Peyer's patch (tissue), 4 donors: ENCODE results near the gene PIP4P1. TPM values are rescaled to one million over a fixed set of nuclear protein-coding genes. Genes with fewer than 3 reads are reported as not detected.

Experiments
- DNase-seq, 3 donors: peaks; one replicate each; pipeline ENCODE4 v3.0.0-alpha.2; 2017 to 2019
- H3K27ac ChIP-seq, 4 donors: fragments of 200-600 bp; sonication (generic); one replicate each; pipeline ENCODE4 v1.5.1; 2016 to 2019
- H3K27me3 ChIP-seq, 2 donors: fragments of 200-600 bp; sonication (generic); one replicate each; pipeline ENCODE4 v1.5.1; 2019
- H3K36me3 ChIP-seq, 3 donors: fragments of 200-600 bp; sonication (generic); one replicate each; pipeline ENCODE4 v1.5.1; 2016 to 2019
- H3K4me1 ChIP-seq, 4 donors: fragments of 200-600 bp; sonication (generic); one replicate each; pipeline ENCODE4 v1.5.1; 2016 to 2019
- H3K4me3 ChIP-seq, 4 donors: fragments of 200-600 bp; sonication (generic); 1 replicate in 3 of 4; 2 replicates in 1 of 4; pipeline ENCODE4 v1.5.1; 2016 to 2019; ENCODE audit warnings: mild to moderate bottlenecking in 1 of 4
- H3K9me3 ChIP-seq, 4 donors: fragments of 200-600 bp; sonication (generic); one replicate each; pipeline ENCODE4 v1.5.1; 2016 to 2019; ENCODE audit warnings: mild to moderate bottlenecking in 1 of 4
- POLR2A ChIP-seq, 2 donors: fragments of 450-650 bp; IDR thresholded peaks; one replicate each; pipeline ENCODE4 v1.5.1; 2017; ENCODE audit warnings: antibody characterized with exemption in 2 of 2, mild to moderate bottlenecking in 2 of 2, moderate library complexity in 2 of 2
- total RNA-seq, 4 donors: library from RNA; depleted of rRNA; stranded (reverse); fragments of >200 nt; gene quantifications; one replicate each; pipeline ENCODE4 v1.1.0, GENCODE V29; 2016
- TF ChIP-seq, protein P1 (sequence below), 6 experiments: fragments of 450-650 bp in 4 of 6; fragments of 200-600 bp in 2 of 6; sonication (generic) in 1 of 6; IDR thresholded peaks; one replicate each; pipeline ENCODE4 v1.5.1; 2017 to 2019; ENCODE audit warnings: antibody characterized with exemption in 6 of 6, mild to moderate bottlenecking in 3 of 6, moderate library complexity in 1 of 6

PIP4P1 gene
- total RNA-seq, 4 donors from 2014 or later = 22.3 to 60.9 (median 31.1) TPM

- TF ChIP-seq POLR2A (IDR thresholded peaks at IDR 0.05) = no peak
- TF ChIP-seq, protein P1, sequence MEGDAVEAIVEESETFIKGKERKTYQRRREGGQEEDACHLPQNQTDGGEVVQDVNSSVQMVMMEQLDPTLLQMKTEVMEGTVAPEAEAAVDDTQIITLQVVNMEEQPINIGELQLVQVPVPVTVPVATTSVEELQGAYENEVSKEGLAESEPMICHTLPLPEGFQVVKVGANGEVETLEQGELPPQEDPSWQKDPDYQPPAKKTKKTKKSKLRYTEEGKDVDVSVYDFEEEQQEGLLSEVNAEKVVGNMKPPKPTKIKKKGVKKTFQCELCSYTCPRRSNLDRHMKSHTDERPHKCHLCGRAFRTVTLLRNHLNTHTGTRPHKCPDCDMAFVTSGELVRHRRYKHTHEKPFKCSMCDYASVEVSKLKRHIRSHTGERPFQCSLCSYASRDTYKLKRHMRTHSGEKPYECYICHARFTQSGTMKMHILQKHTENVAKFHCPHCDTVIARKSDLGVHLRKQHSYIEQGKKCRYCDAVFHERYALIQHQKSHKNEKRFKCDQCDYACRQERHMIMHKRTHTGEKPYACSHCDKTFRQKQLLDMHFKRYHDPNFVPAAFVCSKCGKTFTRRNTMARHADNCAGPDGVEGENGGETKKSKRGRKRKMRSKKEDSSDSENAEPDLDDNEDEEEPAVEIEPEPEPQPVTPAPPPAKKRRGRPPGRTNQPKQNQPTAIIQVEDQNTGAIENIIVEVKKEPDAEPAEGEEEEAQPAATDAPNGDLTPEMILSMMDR (IDR thresholded peaks at IDR 0.05) = no peak
These were observed 20.8 kb downstream of the PIP4P1 start for GRCh38 chr14:20440465-20440864.

GRCh38 chr14:20438664-20439063 is 22.6 kb downstream of the PIP4P1 start:
- H3K27ac ChIP-seq = no peak overlapping the region
- H3K4me3 ChIP-seq = no peak overlapping the region
- peaks cover 0 to 12% (median 0%) of the 10 kb centered on the region in 4 donors for H3K4me1 ChIP-seq
- no peaks in the 10 kb centered on the region for H3K36me3 ChIP-seq
- no peak for DNase-seq
- TF ChIP-seq POLR2A (IDR thresholded peaks at IDR 0.05) = no peak
- TF ChIP-seq, protein P1 (IDR thresholded peaks at IDR 0.05) = no peak
- H3K9me3 ChIP-seq = no peaks in the 10 kb centered on the region
- no peaks in the 10 kb centered on the region for H3K27me3 ChIP-seq

More at GRCh38 chr14:20440465-20440864, 20.8 kb downstream of the PIP4P1 start:
- Histone ChIP-seq H3K4me1 (peaks cover 0 to 3% (median 0%) of the 10 kb centered on the region in 4 donors), H3K27me3 (no peaks in the 10 kb centered on the region), H3K4me3 (no peak overlapping the region), H3K27ac (peak overlapping the region in 1 of 4 donors; percentile 46), H3K36me3 (peaks cover 0 to 3% (median 0%) of the 10 kb centered on the region in 3 donors), H3K9me3 (no peaks in the 10 kb centered on the region)
- DNase-seq = no peak

GRCh38 chr14:20436363-20436755 is 24.9 kb downstream of the PIP4P1 start:
- DNase-seq = no peak
- Histone ChIP-seq H3K27ac (no peak overlapping the region), H3K9me3 (no peaks in the 10 kb centered on the region), H3K4me3 (no peak overlapping the region), H3K4me1 (peaks cover 0 to 12% (median 0%) of the 10 kb centered on the region in 4 donors), H3K27me3 (no peaks in the 10 kb centered on the region), H3K36me3 (no peaks in the 10 kb centered on the region)
- no peak for TF ChIP-seq POLR2A (IDR thresholded peaks at IDR 0.05)
- TF ChIP-seq, protein P1 (IDR thresholded peaks at IDR 0.05) = no peak

DNA sequence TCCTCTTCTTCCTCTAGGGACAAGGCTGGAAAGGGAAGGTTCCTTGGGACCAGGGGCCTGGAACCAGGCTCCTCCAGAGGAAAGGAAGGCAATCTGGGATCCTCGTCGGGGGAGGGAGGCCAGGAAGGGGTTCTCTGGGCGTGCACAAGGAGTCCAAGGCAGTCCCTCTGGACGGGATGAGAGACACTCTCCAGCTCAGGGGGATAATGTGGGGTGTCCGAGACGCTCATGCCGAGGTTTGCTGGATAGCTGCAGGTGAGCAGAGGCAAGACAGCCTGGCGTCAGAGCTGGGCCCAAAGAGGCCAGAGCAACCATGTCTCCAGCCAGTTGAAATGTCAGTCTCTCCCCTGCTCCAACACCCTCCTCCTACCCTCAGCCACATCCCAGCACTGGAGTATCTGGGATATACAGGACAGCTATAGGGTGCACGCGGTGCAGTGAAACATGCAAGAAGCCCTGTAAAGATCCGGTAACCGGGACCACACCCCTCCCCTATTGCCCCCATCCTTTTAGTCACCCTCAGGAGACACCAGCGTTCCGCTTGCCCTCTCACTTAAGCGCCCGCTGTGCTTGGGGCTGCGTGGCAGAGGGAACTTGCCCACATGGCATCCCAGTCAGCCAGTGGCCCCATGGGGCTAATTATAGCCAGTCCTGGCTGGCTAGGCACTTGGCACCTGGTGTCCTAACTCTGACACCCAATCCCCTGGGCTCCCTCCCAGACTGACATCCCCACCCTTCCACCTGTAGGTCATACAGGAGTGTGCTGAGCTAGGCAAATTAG is 25.5 kb downstream of the PIP4P1 start, which contains the start of gene KLHL33:
Gene KLHL33 (minus strand): TSS at position 585 of the 781 bp plus-strand sequence. CDS start 355 bp downstream, at position 230.
- TF ChIP-seq, protein P1 (IDR thresholded peaks at IDR 0.05) = no peak
- TF ChIP-seq POLR2A (IDR thresholded peaks at IDR 0.05) = no peak
- no peak for DNase-seq

DNA sequence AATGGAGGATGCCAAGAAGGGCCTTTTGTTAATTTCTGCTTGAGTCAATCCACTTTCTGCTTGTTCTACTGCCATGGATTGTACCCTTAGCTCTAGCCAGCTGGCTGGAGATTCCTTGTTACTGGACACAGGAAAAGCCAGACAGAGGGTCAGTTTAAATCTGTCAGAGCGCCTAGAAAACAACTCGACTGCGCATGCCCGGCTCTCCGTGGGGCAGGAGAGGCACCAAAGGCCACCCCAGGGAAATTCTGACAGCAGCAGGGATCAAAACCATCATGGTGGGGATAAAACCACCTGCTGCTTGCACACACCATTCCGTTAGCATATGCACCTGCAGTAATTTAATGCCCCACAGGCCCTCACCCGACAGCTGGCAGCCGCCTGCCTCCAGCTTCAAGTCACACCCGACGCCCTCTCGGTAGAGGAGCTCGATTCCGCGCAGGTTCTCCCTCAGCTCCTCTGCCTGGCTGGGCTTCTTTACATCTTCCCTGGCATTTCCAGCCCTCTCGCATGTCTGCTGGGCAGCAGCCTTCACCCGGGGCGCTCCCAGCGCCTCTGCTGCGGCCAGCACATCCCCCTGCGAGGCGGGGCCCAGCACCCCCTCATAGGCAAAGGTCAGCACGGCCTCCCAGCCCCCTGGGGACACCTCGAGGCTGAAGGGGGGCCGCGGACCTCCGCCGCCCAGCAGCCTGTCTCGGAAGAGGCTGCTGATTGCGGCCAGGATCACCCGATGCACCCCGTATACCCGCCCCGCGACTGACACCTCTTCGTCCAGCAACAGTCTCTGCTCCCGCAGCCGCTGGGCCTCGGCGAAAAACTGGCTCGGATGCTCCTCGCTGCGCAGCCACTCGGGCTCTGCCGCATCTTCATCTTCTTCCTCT is 26.3 kb downstream of the PIP4P1 start:
- Histone ChIP-seq H3K4me3 (peak overlapping the region in 2 of 4 donors; percentile 28 to 35), H3K27me3 (no peaks in the 10 kb centered on the region), H3K9me3 (no peaks in the 10 kb centered on the region), H3K4me1 (peaks cover 0 to 16% (median 0%) of the 10 kb centered on the region in 4 donors), H3K27ac (peak overlapping the region in 2 of 4 donors; percentile 46 to 55), H3K36me3 (no peaks in the 10 kb centered on the region)
- TF ChIP-seq, protein P1 (IDR thresholded peaks at IDR 0.05) = no peak
- TF ChIP-seq POLR2A (IDR thresholded peaks at IDR 0.05) = no peak
- peak in 1 of 3 donors; percentile 55 for DNase-seq

More for the DNA sequence above, 25.5 kb downstream of the PIP4P1 start, which contains the start of gene KLHL33:
- Histone ChIP-seq H3K27ac (peak within 1 kb of the TSS in 2 of 4 donors; percentile 46 to 55), H3K9me3 (no peaks in the 10 kb centered on the region), H3K36me3 (no peaks in the 10 kb centered on the region), H3K27me3 (no peaks in the 10 kb centered on the region), H3K4me1 (peaks cover 0 to 12% (median 0%) of the 10 kb centered on the region in 4 donors), H3K4me3 (peak within 1 kb of the TSS in 2 of 4 donors; percentile 28 to 35)
